IMR-90 (cell line): ENCODE results near the gene MINDY1. TPM values are rescaled to one million over a fixed set of nuclear protein-coding genes. Genes with fewer than 3 reads are reported as not detected.

Source experiments
- ATAC-seq: fragments of 200-7000 bp; cut with Tn5 transposase; 2 replicates; pipeline ENCODE4 v1.9.1; 2020; ENCODE audit warnings: low read depth, mild to moderate bottlenecking, moderate library complexity
- BruUV-seq: library from RNA; stranded (reverse); fragments of 400-500 nt; replicated peaks from 2 replicates; lab custom pipeline; 2021; lab: Mats Ljungman, UMichigan
- CTCF ChIA-PET: fragments of 300-600 bp; formaldehyde crosslinking; extraction: SDS; loops from one replicate; lab custom pipeline; 2021; ENCODE audit warnings: antibody characterized with exemption; lab: Yijun Ruan, JAX
- POLR2A ChIA-PET: fragments of 300-600 bp; sonication (Branson Sonifier 250); formaldehyde crosslinking; loops from one replicate; lab custom pipeline; 2022; ENCODE audit warnings: antibody characterized with exemption; ENCODE audit not compliant: unreplicated experiment; lab: Charles Lee
- DNase-seq: peaks from one replicate; pipeline ENCODE4 v3.0.0; 2013
- H2AFZ ChIP-seq: replicated peaks from 2 replicates; pipeline ENCODE3; 2013; ENCODE audit warnings: low read length, mild to moderate bottlenecking; ENCODE audit not compliant: poor library complexity
- H2AK5ac ChIP-seq: 2 replicates; pipeline ENCODE4 v1.6.1; 2013; ENCODE audit warnings: low read depth, low read length, inconsistent platforms
- H2AK9ac ChIP-seq: replicated peaks from 2 replicates; pipeline ENCODE3; 2013; ENCODE audit warnings: mild to moderate bottlenecking, low read depth, low read length, moderate library complexity; ENCODE audit not compliant: poor library complexity
- H2BK120ac ChIP-seq: 2 replicates; pipeline ENCODE4 v1.6.1; 2013; ENCODE audit warnings: low read depth, low read length, inconsistent platforms
- H2BK15ac ChIP-seq: 3 replicates; pipeline ENCODE4 v1.6.1; 2013; ENCODE audit warnings: low read depth, low read length, inconsistent platforms
- H2BK20ac ChIP-seq: 2 replicates; pipeline ENCODE4 v1.6.1; 2013; ENCODE audit warnings: low read depth, mild to moderate bottlenecking, inconsistent platforms, low read length, moderate library complexity
- H2BK5ac ChIP-seq: 2 replicates; pipeline ENCODE4 v1.6.1; 2013; ENCODE audit warnings: mild to moderate bottlenecking, low read depth, low read length, inconsistent platforms; ENCODE audit not compliant: poor library complexity, severe bottlenecking
- H3K14ac ChIP-seq: replicated peaks from 2 replicates; pipeline ENCODE4 v1.6.1; 2013; ENCODE audit warnings: low read depth, low read length, inconsistent platforms
- H3K18ac ChIP-seq: 2 replicates; pipeline ENCODE4 v1.6.1; 2013; ENCODE audit warnings: low read depth, low read length, control low read depth
- H3K23ac ChIP-seq: 2 replicates; pipeline ENCODE4 v1.6.1; 2013; ENCODE audit warnings: low read depth, low read length, inconsistent platforms
- H3K27ac ChIP-seq: 2 replicates; pipeline ENCODE4 v1.5.1; 2013; ENCODE audit warnings: mild to moderate bottlenecking, control low read depth, low read length; ENCODE audit not compliant: insufficient read depth
- H3K27me3 ChIP-seq: 2 replicates; pipeline ENCODE4 v1.6.1; 2013; ENCODE audit warnings: low read length; ENCODE audit not compliant: control insufficient read depth, insufficient read depth
- H3K36me3 ChIP-seq: 2 replicates; pipeline ENCODE4 v1.6.1; 2013; ENCODE audit warnings: low read length, mixed read lengths; ENCODE audit not compliant: control insufficient read depth, insufficient read depth
- H3K4ac ChIP-seq: 2 replicates; pipeline ENCODE4 v1.6.1; 2013; ENCODE audit warnings: low read depth, low read length, inconsistent platforms
- H3K4me1 ChIP-seq: 2 replicates; pipeline ENCODE4 v1.6.1; 2013; ENCODE audit warnings: low read length, mixed read lengths; ENCODE audit not compliant: control insufficient read depth, insufficient read depth
- H3K4me2 ChIP-seq: 2 replicates; pipeline ENCODE4 v1.6.1; 2013; ENCODE audit warnings: low read depth, mild to moderate bottlenecking, control low read depth, low read length, moderate library complexity
- H3K4me3 ChIP-seq: 2 replicates; pipeline ENCODE4 v1.5.1; 2013; ENCODE audit warnings: low read depth, mild to moderate bottlenecking, control low read depth, low read length, moderate library complexity; ENCODE audit not compliant: insufficient read depth
- H3K56ac ChIP-seq: 2 replicates; pipeline ENCODE4 v1.6.1; 2013; ENCODE audit warnings: low read length, inconsistent platforms; ENCODE audit not compliant: insufficient read depth; ENCODE audit errors: extremely low read depth
- H3K79me1 ChIP-seq, 2 experiments: 2 replicates each; pipeline ENCODE4 v1.6.1; 2013; ENCODE audit warnings: low read length in 2 of 2, inconsistent platforms in 1 of 2, low read depth in 1 of 2
- H3K9ac ChIP-seq: 2 replicates; pipeline ENCODE4 v1.6.1; 2013; ENCODE audit warnings: low read depth, low read length, control low read depth
- H3K9me1 ChIP-seq: 2 replicates; pipeline ENCODE4 v1.6.1; 2013; ENCODE audit warnings: low read length, inconsistent platforms; ENCODE audit not compliant: insufficient read depth
- H3K9me3 ChIP-seq: 2 replicates; pipeline ENCODE4 v1.6.1; 2013; ENCODE audit warnings: low read length; ENCODE audit not compliant: control insufficient read depth, insufficient read depth
- H4K20me1 ChIP-seq: 2 replicates; pipeline ENCODE4 v1.6.1; 2013; ENCODE audit warnings: low read length, inconsistent platforms; ENCODE audit not compliant: insufficient read depth
- H4K5ac ChIP-seq: 2 replicates; pipeline ENCODE4 v1.6.1; 2013; ENCODE audit warnings: mild to moderate bottlenecking, low read depth, low read length, control low read depth
- H4K8ac ChIP-seq, 2 experiments: 2 replicates each; pipeline ENCODE4 v1.6.1; 2013; ENCODE audit warnings: low read depth in 2 of 2, low read length in 2 of 2, control low read depth in 1 of 2, inconsistent platforms in 1 of 2
- H4K91ac ChIP-seq: 2 replicates; pipeline ENCODE4 v1.6.1; 2013; ENCODE audit warnings: low read depth, low read length, inconsistent platforms; ENCODE audit not compliant: insufficient read depth
- MAFK ChIP-seq: IDR thresholded peaks from 2 replicates; pipeline ENCODE4 v1.6.1; 2012; ENCODE audit warnings: low read depth, low read length, improper control_type of control experiment
- WGBS, 2 experiments: methylation state at CpG; one replicate each; pipeline versions ENCODE4 v1.1.5 to v1.1.7; 2013; ENCODE audit warnings: missing lambda C conversion rate in 2 of 2; ENCODE audit not compliant: insufficient read length in 1 of 2; ENCODE audit errors: extremely low coverage in 2 of 2; 5-methylcytosine and 5-hydroxymethylcytosine counted together
- dilution Hi-C: fragments of 300-500 bp; cut with HindIII; formaldehyde crosslinking; loops from one replicate; pipeline ENCODE4 v1.14.3; 2018; ENCODE audit warnings: low sequenced_read_pairs; ENCODE audit not compliant: unreplicated experiment
- in situ Hi-C: fragments of 300-500 bp; cut with MboI; formaldehyde crosslinking; loops from 3 replicates; pipeline ENCODE4 v1.14.3; 2019; ENCODE audit warnings: low sequenced_read_pairs, inconsistent platforms, mixed read lengths
- intact Hi-C: fragments of 100-400 bp; cut with micrococcal nuclease; formaldehyde crosslinking; loops from 2 replicates; pipeline ENCODE4 v1.10.0; 2022
- polyA plus RNA-seq, 3 experiments: library from polyadenylated mRNA; depleted of rRNA; stranded (reverse); fragments of >200 nt; gene quantifications; 2 replicates each; pipeline ENCODE4 v1.2.3, GENCODE V29; 2012; ENCODE audit warnings: low replicate concordance in 1 of 3
- total RNA-seq: library from RNA; depleted of rRNA; stranded (reverse); fragments of >200 nt; gene quantifications from 2 replicates; pipeline ENCODE4 v1.2.3, GENCODE V29; 2012

Gene MINDY1
- total and polyA plus RNA-seq, 2 of the 4 experiments (the other 2 are of a cell fraction) = 6.6 to 7.3 TPM

- ChIA-PET POLR2A (no interaction called here), CTCF (interaction anchor here (0.7 kb wide), 1 partner anchor 91 kb away, joined by 3 read pairs; no protein-coding TSS in a partner anchor)
- in situ Hi-C loops = loop anchor here (10.0 kb wide), 1 partner anchor 65 kb away; the partner anchor contains the start of gene CERS2
- H2BK20ac ChIP-seq = no peak overlapping the region
- no peak overlapping the region for H3K4me2 ChIP-seq
- H3K4me1 ChIP-seq = no peaks in the 10 kb centered on the region
- no peak overlapping the region for H3K4ac ChIP-seq
- no peak for TF ChIP-seq MAFK
- DNase-seq = no peak
- WGBS, 2 experiments = 90% methylated on average over 1 of the region's 3 CpGs; no CpG with 5 or more reads in 1 of the 2 experiments
- H2AFZ ChIP-seq = no peak overlapping the region
- no peak overlapping the region for H2BK15ac ChIP-seq
- H4K8ac ChIP-seq = no peak overlapping the region
- no TSS peak for BruUV-seq
- H3K9ac ChIP-seq = no peak overlapping the region
- no peak overlapping the region for H3K14ac ChIP-seq
- no peak overlapping the region for H2AK5ac ChIP-seq
- no peak overlapping the region for H3K27ac ChIP-seq
- H3K23ac ChIP-seq = no peak overlapping the region
- H4K20me1 ChIP-seq = no peaks in the 10 kb centered on the region
- H4K5ac ChIP-seq = no peak overlapping the region
- no peak overlapping the region for H4K91ac ChIP-seq
- H3K27me3 ChIP-seq = no peaks in the 10 kb centered on the region
- no peaks in the 10 kb centered on the region for H3K9me1 ChIP-seq
- dilution Hi-C loops = no loop called here
- intact Hi-C loops = no loop called here
- no peak overlapping the region for H2BK5ac ChIP-seq
- no peak overlapping the region for H2AK9ac ChIP-seq
- no peak overlapping the region for H2BK120ac ChIP-seq
- no peak for ATAC-seq
- H3K36me3 ChIP-seq = peaks cover 7% of the 10 kb centered on the region
- H3K79me1 ChIP-seq = no peaks in the 10 kb centered on the region
- no peaks in the 10 kb centered on the region for H3K9me3 ChIP-seq
- no peak overlapping the region for H3K18ac ChIP-seq
- H3K4me3 ChIP-seq = no peak overlapping the region
- no peak overlapping the region for H3K56ac ChIP-seq
Observed at GRCh38 chr1:151039521-151039920, 32.8 kb upstream of the MINDY1 start.
